Measurements from ENCODE around the gene OR12D2.
"Not testable (repeated sequence)": the region's sequence is repeated elsewhere in the genome, so short reads cannot be mapped to it uniquely, and the experiment has no call there.

OR12D2 gene, protein sequence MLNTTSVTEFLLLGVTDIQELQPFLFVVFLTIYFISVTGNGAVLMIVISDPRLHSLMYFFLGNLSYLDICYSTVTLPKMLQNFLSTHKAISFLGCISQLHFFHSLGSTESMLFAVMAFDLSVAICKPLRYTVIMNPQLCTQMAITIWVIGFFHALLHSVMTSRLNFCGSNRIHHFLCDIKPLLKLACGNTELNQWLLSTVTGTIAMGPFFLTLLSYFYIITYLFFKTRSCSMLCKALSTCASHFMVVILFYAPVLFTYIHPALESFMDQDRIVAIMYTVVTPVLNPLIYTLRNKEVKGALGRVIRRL

DNA sequence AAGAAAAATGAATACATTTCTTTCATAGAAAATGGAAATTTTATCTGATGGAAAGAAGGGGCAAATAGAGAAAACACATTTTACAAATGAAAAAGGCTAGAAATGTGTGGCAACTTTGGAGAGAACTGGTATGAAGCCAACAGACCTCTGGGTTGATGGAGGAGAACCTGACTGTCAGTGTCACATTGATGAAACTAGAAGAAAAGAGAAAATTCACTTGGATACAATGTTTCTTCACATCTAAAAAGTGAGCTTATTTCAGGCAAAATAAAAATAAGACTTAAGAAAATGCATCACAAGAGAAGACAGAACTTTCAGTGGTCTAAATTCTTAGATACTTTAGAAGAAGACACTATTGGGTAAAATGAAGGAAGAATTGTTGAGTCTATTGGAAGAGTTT lies at the start of gene OR12D2:
Gene OR12D2, plus strand, starts transcription at position 301 of the 400 bp plus-strand sequence. CDS start 1,069 bp downstream, outside the sequence.
- no peak for DNase-seq

DNA sequence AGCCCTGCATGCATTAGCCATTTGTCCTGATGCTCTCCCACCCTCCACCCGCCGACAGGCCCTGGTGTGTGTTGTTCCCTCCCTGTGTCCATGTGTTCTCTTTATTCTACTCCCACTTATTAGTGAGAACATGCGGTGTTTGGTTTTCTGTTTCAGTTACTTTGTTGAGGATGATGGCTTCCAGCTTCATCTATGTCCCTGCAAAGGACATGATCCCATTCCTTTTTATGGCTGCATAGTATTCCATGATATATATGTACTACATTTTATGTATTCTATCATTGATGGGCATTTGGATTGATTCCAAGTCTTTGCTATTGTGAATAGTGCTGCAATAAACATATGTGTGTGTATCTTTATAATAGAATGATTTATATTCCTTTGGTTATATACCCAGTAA lies 46.1 kb upstream of the OR12D2 start:
- DNase-seq, result not testable (repeated sequence)

GRCh38 chr6:29354980-29355379 lies 40.5 kb upstream of the OR12D2 start:
- no peak for DNase-seq

GRCh38 chr6:29355603-29356002 lies 39.8 kb upstream of the OR12D2 start:
- no peak for DNase-seq

- DNase-seq, result no peak
Measured at GRCh38 chr6:29368765-29369164, 26.7 kb upstream of the OR12D2 start, which contains the start of gene OR5V1. TSS of gene OR5V1 (minus strand) at chr6:29368865. CDS start at chr6:29356195, 12,670 bp downstream.

- DNase-seq, result no peak
Measured at GRCh38 chr6:29375191-29375590, 20.2 kb upstream of the OR12D2 start, which contains the start of gene OR12D3. TSS of gene OR12D3 (minus strand) at chr6:29375291. CDS start at chr6:29375287, 4 bp downstream.

DNA sequence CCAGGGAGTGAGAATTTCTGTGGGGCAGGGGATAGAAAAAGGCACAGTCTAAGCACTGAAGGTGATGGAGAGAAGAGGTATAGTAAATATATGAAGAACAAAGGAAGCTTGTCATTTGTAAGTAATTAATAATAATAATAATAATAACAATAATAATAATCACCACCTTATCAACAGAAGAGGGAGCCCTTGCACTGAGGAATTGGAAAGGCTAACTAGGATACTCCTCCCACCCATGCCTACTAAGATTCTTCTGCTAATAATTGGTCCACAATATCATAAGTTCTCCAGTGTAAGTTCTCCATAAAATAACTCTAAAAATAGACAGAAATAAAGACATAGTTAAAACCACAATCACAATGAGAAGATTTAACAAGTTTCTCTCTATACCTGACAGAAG lies 19.4 kb upstream of the OR12D2 start:
- no peak for DNase-seq

GRCh38 chr6:29388533-29388932 lies 6.9 kb upstream of the OR12D2 start:
- no peak for DNase-seq

GRCh38 chr6:29399525-29399924 lies 4.1 kb downstream of the OR12D2 start:
- DNase-seq, result no peak

GRCh38 chr6:29403801-29404200 lies 8.4 kb downstream of the OR12D2 start:
- no peak for DNase-seq

GRCh38 chr6:29414588-29414987 lies 19.2 kb downstream of the OR12D2 start, which contains the start of gene OR12D1:
TSS of gene OR12D1 (plus strand) at chr6:29414928.
- DNase-seq, result no peak

GRCh38 chr6:29419516-29419915 lies 24.1 kb downstream of the OR12D2 start:
- no peak for DNase-seq

- DNase-seq, result no peak
Measured at GRCh38 chr6:29424168-29424567, 28.7 kb downstream of the OR12D2 start.

DNA sequence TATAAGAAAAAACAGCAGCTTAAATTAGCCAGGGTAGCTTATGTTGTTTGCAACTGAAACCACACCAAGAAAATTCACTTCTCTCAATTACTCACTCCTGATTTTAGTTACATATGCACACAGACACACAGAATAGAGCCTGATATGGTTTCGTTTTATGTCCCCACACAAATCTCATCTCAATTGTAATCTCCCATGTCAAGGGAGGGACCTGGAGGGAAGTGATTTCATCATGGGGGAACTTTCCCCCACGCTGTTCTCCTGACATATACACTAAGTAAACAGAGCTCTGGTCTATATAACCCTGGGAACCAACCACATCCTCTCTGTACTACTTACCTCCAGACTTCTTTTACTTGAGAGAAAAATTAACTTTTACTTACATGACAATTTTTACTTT lies 29.1 kb downstream of the OR12D2 start:
- no peak for DNase-seq

GRCh38 chr6:29425075-29425474 lies 29.6 kb downstream of the OR12D2 start:
- no peak for DNase-seq

- DNase-seq, result no peak
Measured at GRCh38 chr6:29426654-29427053, 31.2 kb downstream of the OR12D2 start.

DNA sequence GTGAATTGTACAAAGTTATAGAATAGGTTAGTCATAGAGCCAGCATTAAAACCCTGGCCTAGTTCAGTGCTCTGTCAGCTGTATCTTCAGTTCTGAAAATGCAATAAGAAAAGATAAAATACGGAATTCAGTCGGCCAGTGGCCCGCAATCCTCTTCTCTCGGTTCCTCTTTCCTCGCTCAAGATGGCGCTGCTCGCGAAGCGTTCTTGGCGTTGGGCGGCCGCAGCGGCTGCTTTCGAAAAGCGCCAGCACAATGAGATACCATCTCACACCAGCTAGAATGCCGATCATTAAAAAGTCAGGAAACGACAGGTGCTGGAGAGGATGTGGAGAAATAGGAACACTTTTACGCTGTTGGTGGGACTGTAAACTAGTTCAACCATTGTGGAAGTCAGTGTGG lies 41.3 kb downstream of the OR12D2 start:
- DNase-seq, result not testable (repeated sequence)

GRCh38 chr6:29439006-29439405 lies 43.6 kb downstream of the OR12D2 start, which contains the start of gene OR10C1:
TSS of gene OR10C1 (plus strand) at chr6:29439306. CDS start at chr6:29440016, 710 bp downstream.
- no peak for DNase-seq

DNA sequence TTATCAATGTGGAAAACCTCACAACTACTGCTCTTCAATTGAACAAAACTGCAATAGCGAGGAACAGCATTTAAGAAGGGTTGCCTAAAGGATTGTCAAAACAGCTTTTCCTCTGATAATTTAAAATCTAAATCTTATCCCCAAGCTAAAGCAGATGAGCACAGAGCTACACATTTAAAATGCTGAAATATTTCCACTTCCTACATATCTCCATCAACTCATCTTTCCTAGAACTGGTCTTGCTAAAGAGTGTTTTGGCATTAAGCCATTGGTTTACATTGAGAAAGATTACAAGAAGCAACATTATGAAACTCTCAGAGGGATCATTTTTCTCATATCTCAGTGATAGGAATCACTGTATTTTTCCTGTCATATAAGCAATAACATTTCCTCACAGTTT lies 47.3 kb downstream of the OR12D2 start:
- DNase-seq, result no peak

GRCh38 chr6:29444031-29444430 lies 48.6 kb downstream of the OR12D2 start:
- not testable (repeated sequence) for DNase-seq
